Heart right ventricle (tissue), 16 donors: Measurements from ENCODE around the gene MAP3K5. TPM values are rescaled to one million over a fixed set of nuclear protein-coding genes. Genes with fewer than 3 reads are reported as not detected.

ENCODE experiments used
- ATAC-seq, 8 donors: fragments of 200-7000 bp; cut with Tn5 transposase; one replicate each; pipeline ENCODE4 v1.9.1; 2020; ENCODE audit warnings: mild to moderate bottlenecking in 8 of 8, moderate library complexity in 8 of 8, moderate number of reproducible peaks in 1 of 8
- DNase-seq, 2 donors: peaks; one replicate each; pipeline ENCODE4 v3.0.0-alpha.2; 2020
- H3K27ac ChIP-seq, 10 donors: fragments of 200-600 bp; sonication (generic) in 2 of 10; one replicate each; pipeline versions ENCODE4 v1.5.0 to v1.8.0; 2020 to 2022; ENCODE audit warnings: mild to moderate bottlenecking in 3 of 10
- H3K27me3 ChIP-seq, 7 donors: fragments of 200-600 bp; one replicate each; pipeline ENCODE4 v1.8.0; 2021 to 2022; ENCODE audit warnings: mild to moderate bottlenecking in 2 of 7
- H3K36me3 ChIP-seq, 9 donors: fragments of 200-600 bp; sonication (generic) in 1 of 9; one replicate each; pipeline versions ENCODE4 v1.5.0 to v1.8.0; 2020 to 2022; ENCODE audit warnings: mild to moderate bottlenecking in 2 of 9
- H3K4me1 ChIP-seq, 9 donors: fragments of 200-600 bp; sonication (generic) in 1 of 9; one replicate each; pipeline versions ENCODE4 v1.5.0 to v1.8.0; 2020 to 2022; ENCODE audit warnings: mild to moderate bottlenecking in 4 of 9
- H3K4me3 ChIP-seq, 10 donors: fragments of 200-600 bp; sonication (generic) in 2 of 10; one replicate each; pipeline versions ENCODE4 v1.5.0 to v1.8.0; 2020 to 2022; ENCODE audit warnings: mild to moderate bottlenecking in 7 of 10, moderate library complexity in 2 of 10
- H3K9me3 ChIP-seq, 11 donors: fragments of 200-600 bp in 10 of 11; sonication (generic) in 2 of 11; one replicate each; pipeline versions ENCODE4 v1.5.0 to v1.8.0; 2013 to 2022; ENCODE audit warnings: mild to moderate bottlenecking in 2 of 11, control low read depth in 1 of 11, moderate library complexity in 1 of 11
- WGBS, 2 donors: extraction: QIAGEN DNeasy Blood & Tissue Kit; methylation state at CpG; one replicate each; pipeline ENCODE4 v1.1.7; 2013; ENCODE audit warnings: inconsistent platforms in 1 of 2; 5-methylcytosine and 5-hydroxymethylcytosine counted together
- intact Hi-C, 10 donors: fragments of 100-400 bp; cut with DNase I; formaldehyde crosslinking; loops; one replicate each; pipeline versions ENCODE4 v1.11.1 to v1.14.2; 2022
- polyA plus RNA-seq, 2 donors: library from polyadenylated mRNA; stranded (reverse); fragments of 200-250 nt; gene quantifications; one replicate each; pipeline ENCODE4 v1.2.3, GENCODE V29; 2013
- total RNA-seq, 10 donors: library from RNA; stranded (reverse); fragmentation: NEBNext Ultra II Directional in 3 of 10; extraction: Animal tissue kit (Norgen Biotek cat#: 25700) in 3 of 10; gene quantifications; one replicate each; pipeline versions ENCODE4 v1.2.1 to v1.2.4, GENCODE V29; 2021 to 2023
- TF ChIP-seq, protein P1 (sequence below), 9 donors: fragments of 200-600 bp; sonication (generic) in 2 of 9; IDR thresholded peaks; one replicate each; pipeline versions ENCODE4 v1.5.0 to v1.8.0; 2021 to 2022; ENCODE audit warnings: antibody characterized with exemption in 9 of 9, mild to moderate bottlenecking in 5 of 9, moderate library complexity in 1 of 9
- donor health status: Arrhythmogenic right ventricular cardiomyopathy.
- donor health status: ischemic (EF 13 %, LVEDD 7.1; RV severe dilation, severe dysfunction).
- donor health status: healthy with polysubstance abuse.
- donor health status: DM: no; HTN: yes; CAD: no.
- donor health status: DM: no; HTN: no; CAD: no.
- donor health status: ischemic (EF 25% LVEDD 6.9; RV normal size, moderate dysfunction).
- donor health status: ischemic (EF 25% LVEDD 5.7; RV mildly dilated, moderate dysfunction).
- donor health status: healthy.
- donor health status: DM: yes; HTN: yes; CAD: no.
- donor health status: Ischemic cardiomyopathy.
- donor health status: ischemic (EF 35%, LVEDD 5.7; RV mildly dilated, moderate dysfunction).
- donor health status: nonischemic (EF 11% LVEDD 7.7; RV severe dilation, severe dysfunction).
- donor health status: DM: yes; HTN: yes; CAD: no.
- donor health status: PGD.
- donor health status: ischemic (EF 29% LVEDD 5.4; RV normal size, mild dysfunction).
- donor health status: nonischemic (EF 23%, LVEDD 6.1; RV moderate dilation, normal function).

MAP3K5 gene
- total and polyA plus RNA-seq, 12 donors: 5.1 to 35.7 (median 27.8) TPM

DNA sequence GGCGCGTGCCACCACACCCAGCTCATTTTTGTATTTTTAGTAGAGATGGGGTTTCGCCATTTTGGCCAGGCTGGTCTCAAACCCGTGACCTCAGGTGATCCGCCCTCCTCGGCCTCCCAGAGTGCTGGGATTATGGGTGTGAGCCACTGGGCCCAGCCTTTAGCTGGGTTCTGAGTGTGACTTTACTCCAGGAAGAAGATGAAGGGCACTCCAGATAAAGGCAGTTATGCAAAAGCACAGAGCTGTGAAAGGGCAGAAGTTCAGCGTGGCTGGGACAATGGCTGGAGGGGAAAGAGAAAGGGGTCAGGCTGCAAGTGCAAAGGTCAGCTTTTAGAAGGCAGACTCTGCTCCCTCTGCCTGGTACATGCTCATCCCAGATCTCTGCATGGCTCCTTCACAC is 39.7 kb downstream of the MAP3K5 start:
- H3K4me1 ChIP-seq: peaks cover 5 to 64% (median 42%) of the 10 kb centered on the region in 9 donors
- H3K4me3 ChIP-seq: no peak overlapping the region
- no peak for DNase-seq
- H3K27ac ChIP-seq: peak overlapping the region in 8 of 10 donors; percentile 38 to 85 (median 61)
- WGBS, 2 donors: 75 to 80% methylated on average over 7 of the region's 7 CpGs
- intact Hi-C loops: no loop called here
- H3K36me3 ChIP-seq: no peaks in the 10 kb centered on the region
- no peaks in the 10 kb centered on the region for H3K27me3 ChIP-seq
- no peaks in the 10 kb centered on the region for H3K9me3 ChIP-seq
- peak in 4 of 8 donors; percentile 40 to 60 (median 42) for ATAC-seq
- TF ChIP-seq, protein P1, sequence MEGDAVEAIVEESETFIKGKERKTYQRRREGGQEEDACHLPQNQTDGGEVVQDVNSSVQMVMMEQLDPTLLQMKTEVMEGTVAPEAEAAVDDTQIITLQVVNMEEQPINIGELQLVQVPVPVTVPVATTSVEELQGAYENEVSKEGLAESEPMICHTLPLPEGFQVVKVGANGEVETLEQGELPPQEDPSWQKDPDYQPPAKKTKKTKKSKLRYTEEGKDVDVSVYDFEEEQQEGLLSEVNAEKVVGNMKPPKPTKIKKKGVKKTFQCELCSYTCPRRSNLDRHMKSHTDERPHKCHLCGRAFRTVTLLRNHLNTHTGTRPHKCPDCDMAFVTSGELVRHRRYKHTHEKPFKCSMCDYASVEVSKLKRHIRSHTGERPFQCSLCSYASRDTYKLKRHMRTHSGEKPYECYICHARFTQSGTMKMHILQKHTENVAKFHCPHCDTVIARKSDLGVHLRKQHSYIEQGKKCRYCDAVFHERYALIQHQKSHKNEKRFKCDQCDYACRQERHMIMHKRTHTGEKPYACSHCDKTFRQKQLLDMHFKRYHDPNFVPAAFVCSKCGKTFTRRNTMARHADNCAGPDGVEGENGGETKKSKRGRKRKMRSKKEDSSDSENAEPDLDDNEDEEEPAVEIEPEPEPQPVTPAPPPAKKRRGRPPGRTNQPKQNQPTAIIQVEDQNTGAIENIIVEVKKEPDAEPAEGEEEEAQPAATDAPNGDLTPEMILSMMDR (IDR thresholded peaks at IDR 0.05): no peak

DNA sequence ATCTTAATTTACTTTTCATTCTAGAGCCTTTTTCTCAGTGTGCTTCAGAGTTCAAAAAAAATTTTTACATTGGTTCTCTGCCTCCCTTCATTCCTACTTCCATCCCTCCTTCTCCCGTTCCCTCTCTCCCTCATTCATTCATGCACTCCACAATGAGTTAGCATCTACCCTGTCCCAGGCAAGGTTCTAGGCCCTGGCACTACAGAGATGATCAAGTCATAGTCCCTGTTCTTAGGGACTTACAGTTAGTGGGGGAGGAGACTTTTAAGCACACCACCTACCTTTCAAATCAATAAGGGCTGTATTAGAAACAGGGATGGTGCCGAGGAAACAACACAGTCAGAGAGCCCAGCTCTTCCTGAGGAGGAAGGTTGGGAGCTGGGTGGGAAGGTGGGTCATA is 40.3 kb downstream of the MAP3K5 start:
- H3K36me3 ChIP-seq: no peaks in the 10 kb centered on the region
- intact Hi-C loops: no loop called here
- peak overlapping the region in 1 of 10 donors; percentile 17 for H3K4me3 ChIP-seq
- ATAC-seq (no peak), DNase-seq (no peak)
- H3K27me3 ChIP-seq: no peaks in the 10 kb centered on the region
- peaks cover 5 to 58% (median 36%) of the 10 kb centered on the region in 9 donors for H3K4me1 ChIP-seq
- TF ChIP-seq, protein P1 (IDR thresholded peaks at IDR 0.05): no peak
- H3K9me3 ChIP-seq: no peaks in the 10 kb centered on the region
- 91 to 92% methylated on average over 2 of the region's 2 CpGs for WGBS, 2 donors
- peak overlapping the region in 9 of 10 donors; percentile 38 to 85 (median 56) for H3K27ac ChIP-seq

DNA sequence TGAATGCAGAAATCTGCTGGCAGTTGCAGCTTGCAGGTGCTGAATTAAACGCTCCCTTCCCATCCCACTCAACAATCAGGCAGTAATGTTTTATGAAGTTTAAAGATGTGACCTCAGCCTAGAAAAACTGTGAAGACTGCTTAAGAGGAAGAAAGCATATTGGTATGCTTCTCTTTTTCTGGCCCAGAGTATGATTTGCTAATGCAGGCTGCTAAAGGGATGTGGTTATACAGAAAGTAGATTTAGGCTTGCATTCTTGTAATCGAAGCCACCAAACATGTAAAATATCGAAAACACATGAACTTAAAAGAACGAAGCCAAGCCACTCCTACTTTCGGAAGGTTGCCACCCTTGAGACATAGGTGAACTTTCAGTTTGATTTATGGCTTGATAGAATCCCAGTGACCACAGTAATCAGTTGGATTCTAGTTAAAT is 40.7 kb downstream of the MAP3K5 start:
- peak overlapping the region in 9 of 10 donors; percentile 9 to 85 (median 56) for H3K27ac ChIP-seq
- H3K36me3 ChIP-seq: no peaks in the 10 kb centered on the region
- peak overlapping the region in 1 of 10 donors; percentile 17 for H3K4me3 ChIP-seq
- no peak for DNase-seq
- 56 to 69% methylated on average over 5 of the region's 5 CpGs for WGBS, 2 donors
- TF ChIP-seq, protein P1 (IDR thresholded peaks at IDR 0.05): no peak
- intact Hi-C loops: no loop called here
- peak in 6 of 8 donors; percentile 28 to 59 (median 48) for ATAC-seq
- no peaks in the 10 kb centered on the region for H3K27me3 ChIP-seq
- peaks cover 5 to 54% (median 32%) of the 10 kb centered on the region in 9 donors for H3K4me1 ChIP-seq
- H3K9me3 ChIP-seq: no peaks in the 10 kb centered on the region

DNA sequence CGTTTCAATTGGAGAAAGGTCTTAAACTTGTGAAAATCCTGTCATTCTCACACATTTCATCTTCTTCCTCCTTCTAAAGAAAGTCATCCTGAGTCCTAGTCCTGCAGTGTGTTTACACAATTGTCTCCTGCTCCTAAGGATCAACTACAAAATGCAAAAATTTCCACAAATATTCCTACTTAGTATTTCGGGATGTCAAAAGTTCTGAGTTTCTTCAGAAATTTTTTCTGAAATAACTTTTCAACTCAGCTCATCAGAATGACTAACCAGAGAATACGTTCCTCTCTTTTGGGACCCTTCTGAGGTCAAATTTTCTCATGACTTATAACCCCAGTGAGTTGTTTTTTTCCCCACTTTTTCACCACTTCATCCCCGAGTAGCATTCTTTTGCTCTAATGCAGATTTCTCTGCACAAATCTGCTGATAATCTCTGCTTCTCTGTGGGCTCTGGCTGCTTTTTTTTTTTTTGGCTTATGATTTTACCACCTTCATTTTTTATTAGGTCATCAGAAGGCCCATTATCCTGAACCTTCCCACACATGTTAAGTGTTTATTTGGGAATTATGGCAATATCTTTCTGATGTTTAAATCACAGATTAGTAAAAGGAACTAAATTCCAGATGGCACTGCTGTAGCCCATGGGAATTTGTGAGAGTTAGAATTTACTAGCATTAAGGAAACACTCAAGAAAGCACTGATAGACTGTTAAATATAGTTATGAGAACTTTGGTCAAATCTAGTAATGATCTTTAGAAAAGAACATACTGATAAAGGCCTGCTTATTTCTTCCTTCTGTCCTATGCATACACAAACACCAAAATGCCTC is 41.4 kb downstream of the MAP3K5 start:
- Histone ChIP-seq H3K27me3 (no peaks in the 10 kb centered on the region), H3K36me3 (no peaks in the 10 kb centered on the region), H3K4me1 (peaks cover 5 to 47% (median 32%) of the 10 kb centered on the region in 9 donors), H3K9me3 (no peaks in the 10 kb centered on the region), H3K27ac (peak overlapping the region in 9 of 10 donors; percentile 39 to 85 (median 63)), H3K4me3 (no peak overlapping the region)
- ATAC-seq (peak in 6 of 8 donors; percentile 5 to 43 (median 26)), DNase-seq (no peak)
- 62 to 69% methylated on average over 4 of the region's 4 CpGs for WGBS, 2 donors
- intact Hi-C loops: no loop called here
- TF ChIP-seq, protein P1 (IDR thresholded peaks at IDR 0.05): no peak
